H1 (cell line): ENCODE results near the gene FANCE. TPM values are rescaled to one million over a fixed set of nuclear protein-coding genes. Genes with fewer than 3 reads are reported as not detected.

ENCODE experiments used
- CTCF ChIA-PET: fragments of 300-600 bp; sonication (Branson Sonifier 250); formaldehyde crosslinking; loops from one replicate; lab custom pipeline; 2021; ENCODE audit not compliant: partially characterized antibody; lab: Charles Lee
- POLR2A ChIA-PET: fragments of 300-600 bp; sonication (Branson Sonifier 250); formaldehyde crosslinking; loops from one replicate; lab custom pipeline; 2021; ENCODE audit warnings: inconsistent platforms; ENCODE audit not compliant: partially characterized antibody; lab: Charles Lee
- DNase-seq, 2 experiments: peaks; one replicate each; pipeline versions ENCODE4 v3.0.0 to v3.0.0-alpha.2; 2010 to 2022; ENCODE audit warnings: low spot score in 2 of 2, low read depth in 1 of 2, mixed read lengths in 1 of 2
- FAIRE-seq: peaks from 2 replicates; lab custom pipeline; 2011; peaks lifted over from hg19 to GRCh38; lab: Jason Lieb, UNC
- H2AFZ ChIP-seq: 2 replicates; pipeline ENCODE4 v1.8.1; 2012; ENCODE audit warnings: low read length, inconsistent platforms
- H2AK5ac ChIP-seq: 2 replicates; pipeline ENCODE4 v1.6.1; 2013; ENCODE audit warnings: low read depth, low read length
- H2BK120ac ChIP-seq: replicated peaks from 2 replicates; pipeline ENCODE3; 2013; ENCODE audit warnings: low read depth, low read length, inconsistent platforms
- H2BK12ac ChIP-seq: 2 replicates; pipeline ENCODE4 v1.6.1; 2013; ENCODE audit warnings: low read depth, low read length
- H2BK15ac ChIP-seq: 2 replicates; pipeline ENCODE4 v1.6.1; 2013; ENCODE audit warnings: low read length
- H2BK20ac ChIP-seq: 2 replicates; pipeline ENCODE4 v1.6.1; 2013; ENCODE audit warnings: low read length
- H2BK5ac ChIP-seq: 2 replicates; pipeline ENCODE4 v1.6.1; 2013; ENCODE audit warnings: low read depth, low read length
- H3K14ac ChIP-seq: 2 replicates; pipeline ENCODE4 v1.6.1; 2013; ENCODE audit warnings: inconsistent platforms; ENCODE audit not compliant: insufficient read length
- H3K18ac ChIP-seq: 2 replicates; pipeline ENCODE4 v1.6.1; 2013; ENCODE audit warnings: low read length; ENCODE audit errors: extremely low read depth
- H3K23ac ChIP-seq: 2 replicates; pipeline ENCODE4 v1.6.1; 2013; ENCODE audit warnings: inconsistent platforms; ENCODE audit not compliant: insufficient read length
- H3K23me2 ChIP-seq: 2 replicates; pipeline ENCODE4 v1.6.1; 2013; ENCODE audit warnings: low read depth, low read length
- H3K27ac ChIP-seq: 2 replicates; pipeline ENCODE4 v1.6.1; 2011; ENCODE audit warnings: low read depth, low read length, inconsistent platforms
- H3K27me3 ChIP-seq, 4 experiments: replicated peaks in 1 of 4; 1 replicate in 1 of 4; 2 replicates in 3 of 4; pipeline versions ENCODE4 v1.6.1 to v1.8.1; 2011 to 2013; ENCODE audit warnings: low read length in 3 of 4, mild to moderate bottlenecking in 3 of 4, inconsistent platforms in 2 of 4, mixed read lengths in 2 of 4, moderate library complexity in 1 of 4; ENCODE audit not compliant: control insufficient read depth in 3 of 4, insufficient read depth in 3 of 4; ENCODE audit errors: extremely low read depth in 1 of 4
- H3K36me3 ChIP-seq, 4 experiments: 2 replicates each; pipeline versions ENCODE4 v1.6.1 to v1.8.1; 2011 to 2013; ENCODE audit warnings: mild to moderate bottlenecking in 4 of 4, low read length in 3 of 4, moderate library complexity in 2 of 4, control low read depth in 1 of 4, inconsistent platforms in 1 of 4; ENCODE audit not compliant: insufficient read depth in 4 of 4, control insufficient read depth in 2 of 4
- H3K4ac ChIP-seq: replicated peaks from 2 replicates; pipeline ENCODE3; 2013; ENCODE audit warnings: low read length, low read depth, mixed read lengths, inconsistent platforms; ENCODE audit not compliant: insufficient read length
- H3K4me1 ChIP-seq, 4 experiments: replicated peaks in 1 of 4; 1 replicate in 1 of 4; 2 replicates in 3 of 4; pipeline versions ENCODE4 v1.6.1 to v1.8.1; 2011 to 2013; ENCODE audit warnings: low read length in 3 of 4, inconsistent platforms in 2 of 4, mixed read lengths in 1 of 4; ENCODE audit not compliant: insufficient read depth in 4 of 4, control insufficient read depth in 3 of 4
- H3K4me2 ChIP-seq, 2 experiments: 2 replicates each; pipeline versions ENCODE4 v1.6.1 to v1.8.1; 2011 to 2013; ENCODE audit warnings: low read depth in 2 of 2, low read length in 2 of 2, control low read depth in 1 of 2, inconsistent platforms in 1 of 2, mild to moderate bottlenecking in 1 of 2; ENCODE audit not compliant: insufficient read depth in 1 of 2
- H3K4me3 ChIP-seq, 4 experiments: fragments of 200-600, 300-600 bp in 1 of 4; sonication (generic), shearing (Covaris generic), sonication (Bioruptor Twin) in 1 of 4; 2 replicates each; pipeline versions ENCODE4 v1.5.1 to v1.8.1; 2011 to 2016; ENCODE audit warnings: low read length in 4 of 4, low read depth in 3 of 4, control low read depth in 2 of 4, inconsistent platforms in 2 of 4, mild to moderate bottlenecking in 2 of 4, mixed read lengths in 1 of 4, moderate library complexity in 1 of 4; ENCODE audit not compliant: insufficient read depth in 2 of 4; ENCODE audit errors: extremely low read depth in 1 of 4
- H3K56ac ChIP-seq: replicated peaks from 2 replicates; pipeline ENCODE3; 2013; ENCODE audit warnings: low read depth, mild to moderate bottlenecking, mixed read lengths, low read length, inconsistent platforms; ENCODE audit not compliant: insufficient read length
- H3K79me1 ChIP-seq: 2 replicates; pipeline ENCODE4 v1.6.1; 2013; ENCODE audit warnings: low read depth, low read length, control low read depth
- H3K79me2 ChIP-seq, 2 experiments: 2 replicates each; pipeline versions ENCODE4 v1.6.1 to v1.8.1; 2012 to 2013; ENCODE audit warnings: low read length in 2 of 2, mild to moderate bottlenecking in 2 of 2, inconsistent platforms in 1 of 2; ENCODE audit not compliant: insufficient read depth in 2 of 2, control insufficient read depth in 1 of 2
- H3K9ac ChIP-seq, 4 experiments: replicated peaks in 1 of 4; 1 replicate in 1 of 4; 2 replicates in 3 of 4; pipeline versions ENCODE4 v1.6.1 to v1.8.1; 2011 to 2013; ENCODE audit warnings: low read depth in 3 of 4, low read length in 3 of 4, control low read depth in 2 of 4, mild to moderate bottlenecking in 2 of 4, moderate library complexity in 2 of 4, inconsistent platforms in 1 of 4; ENCODE audit errors: extremely low read depth in 1 of 4
- H3K9me3 ChIP-seq, 2 experiments: 2 replicates each; pipeline versions ENCODE4 v1.6.1 to v1.8.1; 2012 to 2013; ENCODE audit warnings: mild to moderate bottlenecking in 2 of 2, moderate library complexity in 2 of 2, control low read depth in 1 of 2, inconsistent platforms in 1 of 2, low read depth in 1 of 2, low read length in 1 of 2, mixed read lengths in 1 of 2; ENCODE audit not compliant: insufficient read depth in 2 of 2
- H4K20me1 ChIP-seq, 2 experiments: replicated peaks in 1 of 2; 2 replicates each; pipeline versions ENCODE3 to v1.8.1; 2011 to 2013; ENCODE audit warnings: inconsistent platforms in 2 of 2, low read length in 2 of 2, mild to moderate bottlenecking in 1 of 2; ENCODE audit not compliant: insufficient read depth in 2 of 2, control insufficient read depth in 1 of 2
- H4K5ac ChIP-seq: 2 replicates; pipeline ENCODE4 v1.6.1; 2013; ENCODE audit warnings: low read length, low read depth, mixed read lengths, inconsistent platforms; ENCODE audit not compliant: insufficient read length
- H4K8ac ChIP-seq: 2 replicates; pipeline ENCODE4 v1.8.0; 2013; ENCODE audit warnings: mild to moderate bottlenecking, moderate library complexity, low read length, inconsistent platforms; ENCODE audit not compliant: insufficient read depth; ENCODE audit errors: extremely low read depth
- H4K91ac ChIP-seq: replicated peaks from 2 replicates; pipeline ENCODE3; 2013; ENCODE audit warnings: low read length, mixed read lengths, inconsistent platforms; ENCODE audit not compliant: insufficient read length
- BRCA1 ChIP-seq: IDR thresholded peaks from 2 replicates; pipeline ENCODE4 v1.6.1; 2012; ENCODE audit warnings: low read depth, low read length, improper control_type of control experiment
- CREB1 ChIP-seq: IDR thresholded peaks from 2 replicates; pipeline ENCODE4 v1.6.1; 2012; ENCODE audit warnings: inconsistent platforms
- CTBP2 ChIP-seq: IDR thresholded peaks from 2 replicates; pipeline ENCODE4 v1.7.0; 2011; ENCODE audit warnings: borderline replicate concordance, mild to moderate bottlenecking, moderate library complexity, mixed read lengths, low read length; ENCODE audit not compliant: insufficient read depth, insufficient read length
- EP300 ChIP-seq, 2 experiments: IDR thresholded peaks; 1 replicate in 1 of 2; 2 replicates in 1 of 2; pipeline ENCODE4 v1.6.1; 2011 to 2012; ENCODE audit warnings: low read depth in 2 of 2, low read length in 2 of 2, mild to moderate bottlenecking in 2 of 2, borderline replicate concordance in 1 of 2, inconsistent platforms in 1 of 2, moderate library complexity in 1 of 2
- GABPA ChIP-seq: IDR thresholded peaks from 2 replicates; pipeline ENCODE4 v1.6.1; 2011; ENCODE audit warnings: mild to moderate bottlenecking, low read length, moderate library complexity, borderline replicate concordance; ENCODE audit not compliant: insufficient read depth
- KDM4A ChIP-seq: IDR thresholded peaks from one replicate; pipeline ENCODE4 v1.7.1; 2012; ENCODE audit warnings: low read depth, mild to moderate bottlenecking, moderate library complexity, low read length, inconsistent platforms; ENCODE audit not compliant: severe bottlenecking
- POU5F1 ChIP-seq: IDR thresholded peaks from 2 replicates; pipeline ENCODE4 v1.6.1; 2011; ENCODE audit warnings: low read depth, mild to moderate bottlenecking, low read length, moderate library complexity
- SP1 ChIP-seq: IDR thresholded peaks from 2 replicates; pipeline ENCODE4 v1.6.1; 2011; ENCODE audit warnings: low read depth, low read length
- SP2 ChIP-seq: IDR thresholded peaks from 2 replicates; pipeline ENCODE4 v1.6.1; 2012; ENCODE audit warnings: mild to moderate bottlenecking, low read length, inconsistent platforms
- TAF1 ChIP-seq: IDR thresholded peaks from 2 replicates; pipeline ENCODE4 v1.6.1; 2011; ENCODE audit warnings: mild to moderate bottlenecking, low read depth, low read length
- YY1 ChIP-seq: IDR thresholded peaks from 2 replicates; pipeline ENCODE4 v1.6.1; 2011; ENCODE audit warnings: low read depth, mild to moderate bottlenecking, low read length
- ZNF274 ChIP-seq: IDR thresholded peaks from 2 replicates; pipeline ENCODE4 v1.7.0; 2012; ENCODE audit warnings: low read length, borderline replicate concordance; ENCODE audit errors: extremely low read depth
- WGBS, 2 experiments: shearing (Covaris generic) in 1 of 2; methylation state at CpG; one replicate each; pipeline versions ENCODE4 v1.1.6 to v1.1.7; 2013 to 2015; ENCODE audit warnings: low lambda C conversion rate in 2 of 2, mixed read lengths in 2 of 2, inconsistent platforms in 1 of 2, low coverage in 1 of 2, missing lambda C conversion rate in 1 of 2; ENCODE audit not compliant: insufficient replicate concordance in 2 of 2, insufficient coverage in 1 of 2, insufficient read length in 1 of 2; ENCODE audit errors: extremely low coverage in 1 of 2, missing lambda C conversion rate in 1 of 2; 5-methylcytosine and 5-hydroxymethylcytosine counted together
- polyA plus RNA-seq, 7 experiments: library from polyadenylated mRNA; depleted of rRNA in 3 of 7; stranded (reverse) in 5 of 7; unstranded in 2 of 7; fragments of >200 nt in 5 of 7; fragments of 200-250 nt in 2 of 7; gene quantifications; 1 replicate in 5 of 7; 2 replicates in 1 of 7; 4 replicates in 1 of 7; pipeline versions ENCODE4 v1.2.1 to v1.2.3, GENCODE V29; 2011 to 2013; ENCODE audit warnings: missing spikeins in 2 of 7, mixed read lengths in 2 of 7
- total RNA-seq: library from RNA; stranded (reverse); fragmentation: NEBNext Ultra II Directional; extraction: Animal tissue kit (Norgen Biotek cat#: 25700); gene quantifications from 2 replicates; pipeline ENCODE4 v1.2.1, GENCODE V29; 2021

FANCE gene
- total and polyA plus RNA-seq, 2 of the 8 experiments (the other 6 are each of a cell fraction or from before 2014, with no cell fraction given) = 16.1 to 17.0 TPM

- Histone ChIP-seq H2BK12ac (0 out of 2 replicates have a peak overlapping the region, but pooled peaks have one; percentile 18), H4K5ac (no peak overlapping the region), H3K56ac (no peak overlapping the region), H2AFZ (peak overlapping the region; percentile 92; the same call in 1 of the 2 replicates), H3K4me2 (peak overlapping the region; percentile 63 to 89), H4K8ac (no peak overlapping the region; the same call in 1 of the 2 replicates), H2BK20ac (no peak overlapping the region), H3K23me2 (peaks cover 8% of the 10 kb centered on the region; the same call in 1 of the 2 replicates), H3K4me3 (peak overlapping the region in 3 of 4 experiments; percentile 11 to 65 (median 22); a peak in 4 of 8 replicates), H3K36me3 (peaks cover 0 to 4% (median 2%) of the 10 kb centered on the region in 4 experiments; a peak in 4 of 8 replicates), H4K91ac (no peak overlapping the region), H3K79me2 (no peaks in the 10 kb centered on the region), H3K23ac (no peak overlapping the region), H2AK5ac (no peak overlapping the region), H3K79me1 (no peaks in the 10 kb centered on the region; the same call in 1 of the 2 replicates), H3K18ac (no peak overlapping the region), H3K14ac (no peak overlapping the region), H2BK120ac (no peak overlapping the region), H3K9me3 (no peaks in the 10 kb centered on the region; a peak in 1 of 4 replicates), H4K20me1 (peaks cover 0 to 4% of the 10 kb centered on the region in 2 experiments), H2BK15ac (no peak overlapping the region), H2BK5ac (no peak overlapping the region), H3K4me1 (peaks cover 7 to 14% (median 10%) of the 10 kb centered on the region in 4 experiments; a peak in 6 of 7 replicates), H3K27ac (no peak overlapping the region), H3K4ac (no peak overlapping the region), H3K9ac (no peak overlapping the region), H3K27me3 (no peaks in the 10 kb centered on the region)
- no peak for FAIRE-seq
- no peak for DNase-seq
- ChIA-PET CTCF (interaction anchor here (0.7 to 11.0 kb wide), 20 partner anchors 8 to 226 kb away, joined by 3 to 161 read pairs (median 4); partner anchors contain the start of genes DEF6, PPARD and RPL10A), POLR2A (interaction anchor here (0.6 to 12.4 kb wide), 10 partner anchors 9 to 1791 kb away, joined by 3 to 197 read pairs (median 3); partner anchors contain the start of gene RPL10A)
- 40% methylated on average over 14 of the region's 20 CpGs; no CpG with 5 or more reads in 1 of the 2 experiments for WGBS, 2 experiments
- TF ChIP-seq ZNF274 = no peak
- no peak for TF ChIP-seq SP1
- no peak for TF ChIP-seq SP2
- TF ChIP-seq KDM4A = no peak
- no peak for TF ChIP-seq EP300 (IDR thresholded peaks at IDR 0.05; ENCODE audit: borderline replicate concordance in 1 of 2, low read depth in 2 of 2, low read length in 2 of 2)
- no peak for TF ChIP-seq CTBP2
- no peak for TF ChIP-seq YY1
- no peak for TF ChIP-seq TAF1
- TF ChIP-seq CREB1 = no peak
- TF ChIP-seq BRCA1 = no peak
- no peak for TF ChIP-seq POU5F1
- no peak for TF ChIP-seq GABPA
These were observed 570 bp upstream of the FANCE start for GRCh38 chr6:35451354-35452182.
